ENCODE measurements around the gene FAM181A.
A peak's percentile ranks its signal among the peaks of the same experiment; 100 is the strongest.

FAM181A gene

DNA sequence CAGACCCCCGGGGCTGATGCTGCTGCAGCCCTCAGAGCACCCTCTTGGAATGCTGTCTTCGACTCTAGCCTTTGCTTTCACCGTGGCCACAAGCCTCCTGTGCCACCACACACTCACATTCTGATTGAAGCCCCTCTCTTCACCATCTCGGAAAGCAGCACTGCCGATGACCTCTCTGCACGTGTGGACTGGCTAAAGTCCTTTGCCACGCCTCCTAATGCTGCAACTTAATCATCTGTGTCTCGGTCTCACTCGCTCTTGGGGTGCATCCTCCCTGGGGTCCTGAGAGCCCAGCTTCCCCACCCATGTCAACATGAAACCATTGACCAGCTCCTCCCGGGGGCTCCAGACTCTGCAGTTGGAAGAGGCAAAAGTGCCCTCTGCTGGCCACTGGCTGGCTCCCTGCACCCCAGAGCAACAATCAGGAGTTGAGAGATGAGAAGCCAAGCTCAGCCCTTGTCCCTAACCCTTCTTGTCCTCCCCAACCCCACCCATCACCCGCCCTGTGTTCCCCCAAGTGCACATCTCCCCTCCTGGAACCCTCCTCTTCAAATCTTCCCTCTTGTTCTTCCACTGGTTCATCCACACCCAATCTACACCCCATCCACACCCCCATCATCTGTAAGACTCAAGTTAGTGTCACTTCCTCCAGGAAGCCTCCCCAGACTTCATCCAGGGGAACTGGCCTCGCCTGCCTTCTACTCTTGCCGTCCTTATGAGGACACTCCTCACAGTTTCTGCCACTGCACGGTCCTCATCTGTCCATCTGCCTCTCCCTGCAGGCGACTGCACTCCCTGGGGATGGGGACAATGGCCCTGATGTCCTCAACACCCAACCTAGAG lies 23.6 kb upstream of the FAM181A start:
- DNase-seq (ENCODE audit: low spot score): peak; percentile 74

DNA sequence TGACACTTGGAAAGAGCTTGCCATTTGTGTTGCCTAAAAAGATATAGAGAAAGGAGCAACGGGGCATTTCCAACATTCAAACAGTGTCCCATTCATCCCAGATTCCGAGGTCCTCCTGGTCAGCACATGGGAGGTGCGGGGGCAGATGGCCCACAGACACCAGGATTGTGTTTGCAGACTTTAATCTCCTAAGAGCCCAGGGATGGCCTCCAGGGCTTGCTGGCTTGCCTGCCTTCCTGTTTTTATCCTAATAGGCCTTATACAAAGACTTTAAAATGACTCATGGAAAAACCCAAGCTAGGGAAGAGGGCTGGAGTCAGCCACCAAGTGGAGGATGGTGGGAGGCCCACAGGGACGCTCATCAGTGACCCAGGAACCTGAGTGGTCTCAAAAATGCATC lies 21.5 kb upstream of the FAM181A start:
- no peak for DNase-seq (ENCODE audit: low spot score)

DNA sequence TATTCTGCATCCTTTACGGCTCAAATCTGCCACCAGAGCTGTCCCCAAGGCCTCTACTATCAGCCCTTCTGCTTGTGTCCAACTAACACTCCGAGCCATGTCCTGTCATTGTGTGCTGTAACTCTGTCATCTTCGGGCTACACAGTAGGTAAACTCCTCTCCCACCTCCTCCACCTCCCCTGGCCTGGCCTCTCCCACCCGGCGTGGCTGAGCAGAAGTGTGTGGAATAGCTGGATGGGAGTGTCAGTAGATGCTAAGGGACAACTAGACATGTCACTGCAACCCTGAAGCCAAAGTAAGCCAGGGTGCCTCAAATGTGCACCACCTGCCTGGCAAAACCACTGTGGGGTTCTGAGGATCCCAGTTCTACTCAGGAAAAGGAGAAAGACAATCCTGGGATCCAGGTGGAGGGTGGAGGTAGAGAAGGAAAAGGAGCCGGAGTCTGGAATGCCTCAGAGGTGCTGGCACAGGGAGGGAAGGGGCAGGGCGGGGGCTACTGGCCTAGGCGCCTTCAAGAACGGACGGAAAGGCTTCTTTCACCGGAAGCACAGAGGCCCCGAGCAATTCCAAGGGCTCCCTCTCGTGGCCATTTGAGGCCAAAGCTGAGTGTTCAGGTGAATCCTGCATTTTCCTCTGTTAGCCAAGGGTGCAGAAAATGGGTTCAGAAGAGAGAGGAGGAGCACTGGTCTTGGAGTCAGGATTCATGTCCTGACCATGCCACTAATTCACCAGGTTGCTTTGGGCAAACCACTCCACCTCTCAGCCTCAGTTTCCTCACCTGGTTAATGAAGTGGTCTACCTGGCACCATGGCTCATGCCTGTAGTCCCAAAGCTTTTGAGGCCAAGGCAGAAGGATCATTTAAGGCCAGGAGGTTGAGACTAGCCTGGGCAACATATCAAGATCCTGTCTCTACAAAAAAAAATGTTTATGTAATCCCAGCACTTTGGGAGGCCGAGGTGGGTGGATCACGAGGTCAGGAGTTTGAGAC lies 20.5 kb upstream of the FAM181A start:
- DNase-seq (ENCODE audit: low spot score): peak; percentile 73

DNA sequence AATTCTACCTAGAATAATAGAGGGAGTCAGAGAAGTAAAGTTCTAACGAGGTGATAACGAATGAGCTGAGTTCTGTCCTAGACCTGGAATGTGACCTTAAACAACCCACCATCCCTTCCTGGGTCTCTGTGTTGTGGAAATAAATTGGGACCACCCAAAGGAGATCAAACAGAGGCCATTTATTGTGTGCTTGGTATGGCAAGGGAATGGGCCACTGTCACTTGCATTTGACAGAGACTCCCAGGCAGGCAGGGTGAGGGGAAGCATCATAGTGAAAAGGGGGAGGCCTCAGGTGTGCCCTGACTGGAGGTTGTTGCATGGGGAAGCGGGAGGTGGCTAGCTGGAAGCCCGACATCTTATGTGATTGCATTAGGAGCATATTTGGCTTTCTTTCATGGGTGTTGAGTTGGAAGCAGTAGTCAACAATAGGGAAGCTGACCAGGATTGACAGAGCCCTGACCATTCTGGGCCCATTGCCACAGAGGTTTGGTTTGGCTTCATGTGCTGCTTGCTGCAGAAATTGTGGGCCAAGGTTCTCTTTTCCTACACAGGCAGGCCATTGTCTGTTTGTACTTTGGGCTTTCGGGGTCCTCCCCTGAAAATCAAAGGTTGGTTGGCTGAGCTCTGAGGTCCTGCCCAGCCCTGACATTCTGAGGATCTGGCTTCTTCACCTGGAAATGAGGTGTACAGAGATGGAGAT lies 17.6 kb upstream of the FAM181A start:
- no peak for DNase-seq (ENCODE audit: low spot score)

DNA sequence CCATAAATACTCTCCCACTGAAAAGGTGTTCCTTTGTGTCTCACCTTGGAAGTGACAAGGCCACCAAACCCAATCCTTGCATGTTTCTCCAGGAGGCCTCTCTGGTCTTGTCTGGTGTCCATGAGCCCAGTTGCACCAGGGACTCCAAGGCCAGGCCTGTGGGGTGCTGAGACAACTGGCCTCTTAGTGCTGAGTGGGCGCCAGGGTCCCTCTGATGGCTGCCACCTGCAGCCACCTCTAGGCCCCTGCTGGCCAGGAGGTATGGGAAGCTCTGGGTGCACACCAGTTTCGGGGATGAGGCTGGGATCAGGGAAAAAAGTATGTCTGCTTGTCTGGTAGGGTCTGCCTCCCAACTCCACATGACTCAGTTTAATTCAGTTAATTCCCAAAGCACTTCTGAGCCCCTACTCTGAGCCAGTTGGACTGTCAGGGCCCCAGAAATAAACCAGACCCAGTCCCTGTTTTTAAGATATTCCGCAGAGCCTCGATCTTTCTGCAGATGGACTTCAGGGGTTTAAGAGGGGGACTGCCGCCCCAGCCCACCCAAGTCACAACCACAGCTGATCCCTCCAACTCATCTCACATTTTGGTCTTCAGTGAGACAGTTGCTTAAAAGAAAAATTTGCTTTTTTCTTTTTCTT lies 15.0 kb upstream of the FAM181A start:
- DNase-seq (ENCODE audit: low spot score): no peak

DNA sequence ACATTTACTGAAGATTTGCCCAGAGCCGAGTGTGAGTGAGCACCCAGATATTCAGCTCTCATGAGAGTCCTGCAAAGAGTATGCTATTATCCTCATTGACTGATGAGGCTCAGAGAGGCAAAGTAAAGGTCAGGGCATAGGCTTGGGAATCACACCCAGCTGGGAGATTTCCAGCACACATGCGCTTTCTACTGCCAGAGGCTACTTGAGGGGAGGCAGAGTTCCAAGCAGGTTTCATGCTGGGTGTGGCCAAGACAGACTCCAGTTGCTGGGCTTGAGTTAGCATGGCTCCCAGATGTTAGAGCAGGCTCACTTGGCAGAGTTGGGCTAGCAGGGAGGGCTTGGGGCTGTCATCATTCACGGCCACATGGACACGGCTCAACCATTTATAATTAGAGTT lies 14.4 kb upstream of the FAM181A start:
- no peak for DNase-seq (ENCODE audit: low spot score)

DNA sequence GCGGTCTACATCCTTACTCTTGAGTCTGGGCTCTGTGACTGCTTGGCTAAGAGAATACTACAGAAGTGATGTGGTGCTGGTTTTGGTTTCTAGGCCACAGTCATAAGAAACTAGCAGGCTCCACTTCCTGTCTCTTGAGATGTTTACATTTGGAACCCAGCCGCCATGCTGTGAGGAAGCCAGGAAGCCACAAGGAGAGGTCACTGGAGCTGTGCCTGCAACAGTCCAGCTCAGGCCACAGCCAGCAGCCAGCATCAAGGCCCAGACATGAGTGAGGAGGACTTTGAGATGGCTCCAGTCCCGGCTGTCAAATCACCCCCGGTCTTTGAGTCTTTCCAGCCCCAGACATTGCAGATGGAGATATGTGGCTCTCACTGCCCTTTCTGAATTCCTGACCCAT lies 12.9 kb upstream of the FAM181A start:
- no peak for DNase-seq (ENCODE audit: low spot score)

DNA sequence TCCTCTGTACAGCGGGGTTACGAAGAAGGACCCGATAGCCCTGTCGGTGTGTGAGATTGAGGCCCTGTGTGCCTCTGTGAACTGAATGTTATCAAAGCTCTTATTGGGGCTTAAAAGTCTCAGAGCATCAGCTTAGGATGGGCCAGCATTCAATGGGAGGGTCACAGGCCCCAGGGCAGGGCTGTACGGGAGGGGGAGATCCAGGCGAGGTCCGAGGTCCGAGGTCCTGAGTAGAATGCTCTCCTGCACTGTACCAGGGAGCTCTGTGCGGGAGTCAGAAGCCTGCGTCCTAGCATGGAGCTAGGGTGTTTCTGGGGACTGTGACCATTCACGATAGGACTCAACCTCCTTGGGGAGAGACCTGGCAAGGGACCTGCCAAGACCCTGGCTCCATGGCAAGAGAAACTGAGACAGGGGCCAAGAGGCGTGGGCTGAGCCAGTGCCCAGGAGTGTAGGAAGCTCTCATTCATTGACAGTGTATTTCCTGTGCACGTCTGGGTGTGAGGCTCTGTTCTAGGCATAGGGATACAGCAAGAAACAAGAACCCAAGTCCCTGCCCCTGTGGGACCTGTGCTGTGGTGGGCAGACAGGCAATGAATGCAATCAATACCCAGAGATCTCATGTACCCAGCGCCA lies 12.0 kb upstream of the FAM181A start:
- no peak for DNase-seq (ENCODE audit: low spot score)

DNA sequence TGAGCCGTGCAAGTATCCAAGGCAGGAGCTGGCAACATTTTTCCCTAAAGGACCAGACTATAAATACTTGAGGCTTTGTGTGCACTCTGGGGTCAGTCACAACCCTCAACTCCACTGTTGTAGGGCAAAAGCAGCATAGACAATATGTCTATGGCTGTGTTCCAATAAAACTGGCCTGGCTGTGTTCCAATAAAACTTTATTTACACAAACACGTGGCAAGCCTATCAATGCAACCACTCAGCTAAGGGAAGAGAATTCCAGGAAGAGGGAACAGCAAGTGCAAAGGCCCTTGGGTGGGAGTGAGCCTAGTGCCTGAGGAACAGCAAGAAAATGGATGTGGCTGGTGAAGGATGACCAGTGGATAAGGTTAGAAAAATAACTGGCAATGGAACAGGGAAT lies 11.3 kb upstream of the FAM181A start:
- no peak for DNase-seq (ENCODE audit: low spot score)

DNA sequence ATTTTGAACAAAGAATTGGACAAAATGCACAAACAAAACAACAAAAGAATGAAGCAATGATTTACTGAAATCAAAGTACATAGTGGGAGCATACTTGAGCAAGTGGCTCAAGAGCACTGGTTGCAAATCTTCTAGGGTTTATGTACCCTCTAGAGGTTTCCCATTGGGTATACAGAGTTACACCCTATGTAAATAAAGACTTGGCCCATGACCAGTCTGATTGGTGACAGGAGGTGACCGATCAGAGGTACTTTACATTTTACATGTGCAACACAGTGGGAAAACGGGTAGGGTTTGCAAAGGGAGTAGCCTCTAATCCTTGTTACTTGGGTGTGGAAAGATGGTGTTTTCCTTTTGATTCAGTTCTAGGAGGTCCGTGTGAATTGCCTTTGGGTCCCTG lies 10.6 kb upstream of the FAM181A start:
- DNase-seq (ENCODE audit: low spot score): no peak

DNA sequence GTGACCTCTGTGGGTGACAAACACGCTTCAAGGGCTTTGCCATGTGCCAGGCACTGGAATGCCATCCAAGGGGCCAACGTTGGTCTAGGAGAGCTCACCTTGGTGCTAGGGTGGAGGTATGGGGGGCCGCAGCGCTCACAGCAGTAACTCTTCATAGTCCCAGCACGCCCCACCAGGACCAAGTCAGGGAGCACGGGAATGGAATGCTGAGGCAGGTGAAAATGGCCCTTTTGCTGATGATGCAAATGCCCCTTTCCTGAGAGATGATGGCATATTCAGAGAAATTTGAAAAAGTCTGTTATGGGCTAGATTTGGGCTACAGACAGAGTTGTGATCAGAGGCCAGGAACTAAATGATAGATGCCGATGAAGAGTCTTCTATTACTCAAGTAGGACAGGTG lies 10.0 kb upstream of the FAM181A start:
- no peak for DNase-seq (ENCODE audit: low spot score)

DNA sequence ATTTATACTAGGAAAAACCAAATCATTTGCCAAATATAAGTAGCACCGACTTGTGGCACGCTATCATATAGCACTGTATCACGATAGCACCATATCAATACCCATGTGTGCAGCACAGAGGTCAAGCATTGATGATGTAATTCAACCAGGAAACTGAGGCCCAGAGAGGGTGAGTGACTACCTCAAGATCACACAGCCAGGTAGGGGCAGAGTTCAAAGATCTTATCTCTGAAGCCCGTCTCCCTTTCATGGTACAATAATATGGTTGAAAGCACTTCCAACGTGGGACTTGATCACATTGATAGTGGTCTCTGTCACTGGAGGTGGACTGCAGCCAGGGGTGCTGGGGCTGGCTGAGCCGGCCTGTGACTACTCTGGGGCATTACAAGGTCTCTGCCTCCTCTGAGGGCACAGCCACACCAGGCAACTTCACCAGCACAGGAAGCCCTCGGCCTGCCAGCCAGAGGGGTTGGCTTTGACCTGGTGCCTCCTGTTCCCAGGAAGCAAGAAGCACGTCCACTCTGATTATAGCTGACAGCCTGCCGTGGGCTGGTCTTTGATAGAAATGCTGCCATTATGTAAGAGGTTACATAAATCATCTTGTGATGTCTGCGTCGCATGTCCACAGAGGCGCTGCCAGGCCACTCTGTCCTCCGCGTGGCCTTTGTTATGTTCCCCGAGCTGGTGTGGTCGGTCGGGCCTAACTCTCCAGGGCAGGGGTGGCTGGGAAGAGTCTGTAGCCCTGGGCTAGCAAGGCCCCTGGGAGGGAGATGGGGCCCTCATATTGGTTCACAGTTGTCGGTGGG lies 5.9 kb upstream of the FAM181A start:
- DNase-seq (ENCODE audit: low spot score): no peak

DNA sequence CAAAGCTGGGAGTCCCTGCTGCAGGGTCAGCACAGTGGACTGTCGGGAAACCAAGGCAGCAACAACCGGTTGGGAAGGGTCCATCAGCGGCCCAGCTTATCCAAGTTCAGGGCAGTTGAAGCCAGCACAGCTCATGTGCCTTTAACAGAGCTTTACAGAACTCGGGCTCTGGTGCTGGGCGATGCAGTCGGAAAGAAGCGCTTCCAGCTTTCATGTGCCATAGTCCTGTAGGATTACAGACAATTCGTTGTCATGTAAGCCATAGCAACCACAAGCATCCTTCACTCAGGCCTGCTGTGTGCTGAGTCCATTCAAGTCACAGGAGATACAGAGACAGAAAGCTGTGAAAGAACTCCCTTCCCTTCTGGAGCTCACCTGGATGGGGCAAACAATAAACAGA lies 3.5 kb upstream of the FAM181A start:
- DNase-seq (ENCODE audit: low spot score): no peak

DNA sequence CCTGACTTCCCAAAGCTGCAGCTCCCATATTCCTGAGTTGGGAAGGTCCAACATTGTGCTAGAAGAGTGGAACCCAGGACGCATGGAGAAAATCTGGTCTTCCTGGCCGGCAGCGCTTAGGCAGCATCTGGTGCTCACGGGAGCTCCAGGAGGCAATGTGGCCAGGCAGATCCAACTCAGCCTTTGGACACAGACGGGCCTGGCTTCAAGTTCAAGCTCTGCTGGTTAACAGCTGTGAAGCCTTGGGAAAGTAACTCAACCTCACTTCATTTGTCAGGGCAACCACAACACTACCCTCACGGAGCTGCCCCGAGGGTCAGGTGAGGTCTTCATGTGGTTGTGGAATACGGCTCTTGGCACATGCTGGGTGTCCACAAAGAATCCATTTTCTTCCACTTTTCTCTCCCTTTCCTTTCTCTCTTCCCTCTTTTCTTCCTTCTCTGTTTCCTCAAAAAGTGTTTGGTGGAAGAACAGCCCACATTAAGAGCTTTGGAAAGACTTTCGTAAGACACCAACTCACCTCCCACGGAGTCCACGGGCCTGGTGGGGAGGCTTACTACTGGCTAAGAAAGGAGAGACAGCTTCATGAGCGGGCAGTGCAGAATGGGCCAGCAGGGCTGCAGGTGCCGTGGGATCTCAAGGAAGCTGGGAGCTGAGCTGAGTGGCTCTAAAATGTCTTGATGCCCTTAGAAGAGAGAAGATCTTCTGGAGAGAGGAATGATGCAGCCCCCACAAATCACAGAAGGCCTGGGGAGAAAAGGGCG lies 2.4 kb upstream of the FAM181A start:
- no peak for DNase-seq (ENCODE audit: low spot score)

DNA sequence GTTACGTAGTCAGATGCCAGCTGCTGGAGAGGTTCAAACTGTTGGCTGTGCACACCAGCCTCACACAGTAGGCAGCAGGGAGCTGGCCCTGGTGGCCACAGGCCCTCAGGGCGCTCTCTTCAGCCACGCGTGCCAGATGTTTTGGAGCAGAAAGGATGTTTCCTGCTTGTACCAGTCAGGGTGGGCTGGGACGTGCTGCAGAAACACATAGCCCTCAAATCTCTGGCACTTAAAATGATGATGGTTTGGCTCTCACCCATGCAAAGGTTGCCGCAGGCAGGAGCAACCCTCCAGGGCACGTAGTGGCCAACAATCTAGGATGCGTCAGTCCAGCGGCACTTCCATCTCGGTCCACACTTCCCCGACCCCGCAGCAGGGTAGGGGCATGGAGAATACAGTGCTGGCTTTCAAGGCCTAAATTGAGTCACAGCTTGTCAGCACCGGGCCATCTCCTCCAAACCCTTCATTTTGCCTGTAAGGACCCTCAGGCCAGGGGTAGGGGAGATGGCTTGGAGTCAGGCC lies 1.7 kb upstream of the FAM181A start:
- DNase-seq (ENCODE audit: low spot score): no peak

DNA sequence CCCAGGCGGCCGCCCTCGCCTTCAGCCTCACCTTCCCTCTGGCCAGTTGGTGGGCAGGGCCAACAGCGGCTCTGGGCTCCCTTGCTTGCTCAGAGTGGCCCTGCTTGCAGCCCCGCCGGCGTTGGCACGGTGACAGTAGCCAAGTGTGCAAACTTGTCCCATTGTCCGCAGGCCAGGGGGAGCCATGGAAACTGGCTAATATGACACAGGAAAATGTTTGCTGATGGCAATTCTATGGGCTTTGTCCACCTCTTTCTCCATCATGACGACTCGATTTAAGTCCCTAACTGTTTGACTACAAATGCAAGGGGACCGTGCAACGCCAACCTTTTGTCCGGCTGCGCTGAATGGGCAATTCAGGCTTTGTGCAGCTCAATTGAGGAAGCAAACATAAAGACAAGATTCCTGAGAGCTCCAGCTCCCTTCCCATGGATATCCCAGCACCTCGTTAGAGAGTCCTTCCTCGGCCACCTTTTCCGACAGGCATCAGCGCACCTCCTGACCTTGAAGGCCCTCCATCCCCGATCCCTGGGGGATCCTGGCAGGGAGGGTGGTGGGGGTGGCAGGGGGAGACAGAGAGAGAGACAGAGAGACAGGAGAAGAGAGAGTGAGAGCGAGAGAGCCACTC lies 785 bp upstream of the FAM181A start:
- peak; percentile 62 for DNase-seq (ENCODE audit: low spot score)

DNA sequence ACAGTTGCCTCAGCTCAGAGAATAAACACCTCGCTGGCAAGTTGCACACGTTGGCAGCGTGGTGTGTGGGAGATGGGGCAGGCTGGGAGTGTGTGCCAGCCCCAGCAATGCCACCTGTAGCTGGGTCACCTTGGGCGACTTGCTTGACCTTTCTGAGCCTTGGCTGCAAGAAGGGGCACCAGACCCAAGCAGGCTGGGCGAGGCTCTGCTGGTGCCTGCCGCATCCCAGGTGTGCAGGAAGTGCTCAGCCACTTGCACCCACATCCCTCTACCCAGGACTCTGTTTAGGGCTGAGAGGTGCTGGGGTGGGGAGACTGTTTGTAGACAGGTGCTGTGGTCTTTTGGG lies 629 bp downstream of the FAM181A start:
- DNase-seq (ENCODE audit: low spot score): no peak

DNA sequence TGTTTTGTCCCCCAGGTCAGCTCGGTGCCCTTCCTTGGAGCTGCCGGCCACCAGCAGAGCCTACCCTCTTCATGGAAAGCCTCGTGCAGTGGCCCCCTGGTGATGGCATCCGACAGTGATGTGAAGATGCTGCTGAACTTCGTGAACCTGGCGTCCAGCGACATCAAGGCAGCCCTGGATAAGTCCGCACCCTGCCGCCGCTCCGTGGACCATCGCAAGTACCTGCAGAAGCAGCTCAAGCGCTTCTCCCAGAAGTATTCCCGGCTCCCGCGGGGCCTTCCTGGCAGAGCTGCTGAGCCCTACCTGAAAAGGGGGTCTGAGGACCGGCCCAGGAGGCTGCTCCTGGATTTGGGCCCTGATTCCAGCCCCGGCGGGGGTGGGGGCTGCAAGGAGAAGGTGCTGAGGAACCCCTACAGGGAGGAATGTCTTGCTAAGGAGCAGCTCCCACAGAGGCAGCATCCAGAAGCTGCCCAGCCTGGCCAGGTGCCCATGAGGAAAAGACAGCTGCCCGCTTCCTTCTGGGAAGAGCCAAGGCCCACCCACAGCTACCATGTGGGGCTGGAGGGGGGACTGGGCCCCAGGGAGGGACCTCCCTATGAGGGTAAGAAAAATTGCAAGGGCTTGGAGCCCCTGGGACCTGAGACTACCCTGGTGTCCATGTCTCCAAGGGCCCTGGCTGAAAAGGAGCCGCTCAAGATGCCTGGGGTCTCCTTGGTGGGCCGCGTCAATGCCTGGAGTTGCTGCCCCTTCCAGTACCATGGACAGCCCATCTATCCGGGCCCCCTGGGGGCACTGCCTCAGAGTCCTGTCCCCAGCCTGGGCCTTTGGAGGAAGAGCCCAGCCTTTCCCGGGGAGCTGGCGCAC lies 1.3 kb downstream of the FAM181A start:
- DNase-seq (ENCODE audit: low spot score): no peak

All from ecto neural progenitor cell (in vitro differentiated cells).